HG03558 (cell line): ENCODE measurements around the gene COX19.
A peak's percentile ranks its signal among the peaks of the same experiment; 100 is the strongest.
"Not testable (repeated sequence)": the region's sequence is repeated elsewhere in the genome, so short reads cannot be mapped to it uniquely, and the experiment has no call there.

Experiments
- ATAC-seq: cut with Tn5 transposase; IDR thresholded peaks from one replicate; pipeline ENCODE4 v1.9.1; 2021; ENCODE audit warnings: moderate number of reproducible peaks; ENCODE audit not compliant: unreplicated experiment; ENCODE audit errors: extremely low read depth

COX19 gene

DNA sequence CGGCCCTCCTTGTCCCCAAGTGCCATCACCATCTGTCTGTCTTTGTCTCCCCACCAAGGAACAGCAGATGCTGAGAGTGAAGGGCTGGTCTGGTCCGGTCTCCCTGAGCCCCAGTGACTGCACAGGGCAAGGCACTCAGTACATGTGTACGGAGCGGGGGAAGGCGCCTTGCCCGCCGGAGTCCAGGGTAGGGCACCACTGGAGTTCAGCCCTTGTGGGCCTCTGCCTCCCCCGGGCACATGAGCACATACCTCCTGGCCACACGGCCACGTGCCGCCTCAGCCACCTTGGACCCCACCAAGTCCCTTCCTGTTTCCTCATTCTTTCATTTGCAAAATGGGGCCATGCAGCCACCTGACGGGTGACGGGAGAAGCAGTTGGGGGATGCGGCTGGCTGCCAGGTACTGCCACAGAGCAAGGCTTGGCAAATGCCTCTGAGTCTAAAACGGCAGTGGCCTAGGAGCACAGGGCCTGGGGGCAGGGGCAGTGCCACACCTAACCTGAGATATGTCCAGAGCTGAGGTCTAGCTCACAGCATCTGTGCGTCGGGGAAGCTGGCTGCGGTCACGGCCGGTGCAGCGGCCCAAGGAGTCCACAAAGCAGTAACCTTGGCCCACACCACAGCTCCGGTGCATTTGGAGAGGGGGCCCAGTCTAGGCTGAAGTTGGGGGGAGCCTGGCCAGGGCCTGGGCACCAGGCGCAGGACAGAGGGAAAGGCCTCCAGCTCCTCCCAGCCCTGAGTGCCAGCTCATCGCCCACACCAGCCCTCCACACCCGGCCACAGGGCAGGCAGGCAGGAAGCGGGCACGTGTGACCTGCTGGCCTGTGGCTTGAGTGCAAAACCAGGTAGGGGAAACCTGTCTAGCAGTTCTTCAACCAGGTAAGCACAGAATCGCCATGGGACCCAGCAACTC is 26.1 kb downstream of the COX19 start:
- ATAC-seq, result no peak

DNA sequence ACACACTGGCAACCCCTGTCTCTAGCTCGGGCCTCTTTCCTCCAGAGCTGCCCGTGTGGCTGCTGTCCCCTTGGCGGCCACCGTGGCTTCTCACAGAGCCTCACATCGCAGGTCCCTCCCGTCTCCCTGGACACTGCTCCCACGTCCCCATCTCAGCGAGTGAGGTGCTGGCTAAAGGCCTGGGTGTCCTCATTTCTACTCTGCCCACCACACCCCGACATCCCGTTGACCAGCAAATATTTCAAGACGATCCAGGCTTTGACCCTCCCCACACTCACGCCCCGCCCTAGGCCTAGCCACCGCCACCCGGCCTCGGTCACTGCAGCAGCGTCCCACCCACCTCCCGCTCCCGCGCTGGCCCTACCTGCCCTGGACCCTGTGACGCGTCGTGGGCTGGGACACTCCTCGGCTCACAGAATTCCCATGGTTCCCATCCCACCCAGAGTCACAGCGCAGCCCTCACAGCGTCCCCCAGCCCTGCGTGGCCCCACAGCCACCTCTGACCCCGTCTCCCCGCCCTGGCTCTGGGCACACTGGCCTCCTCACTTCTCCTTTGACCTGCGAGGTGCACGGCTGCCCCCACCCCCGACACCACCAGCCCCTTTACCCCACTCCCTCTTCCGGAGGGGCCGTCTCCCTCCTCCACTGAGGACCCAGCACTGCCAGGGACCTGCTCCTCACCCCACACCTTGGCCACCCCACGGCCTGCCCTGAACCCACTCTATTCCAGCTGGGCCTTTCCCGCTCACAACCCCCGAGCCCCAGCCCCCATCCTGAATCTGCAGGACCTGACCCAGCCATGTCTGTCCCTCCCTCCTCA is 27.7 kb downstream of the COX19 start:
- ATAC-seq, result no peak

DNA sequence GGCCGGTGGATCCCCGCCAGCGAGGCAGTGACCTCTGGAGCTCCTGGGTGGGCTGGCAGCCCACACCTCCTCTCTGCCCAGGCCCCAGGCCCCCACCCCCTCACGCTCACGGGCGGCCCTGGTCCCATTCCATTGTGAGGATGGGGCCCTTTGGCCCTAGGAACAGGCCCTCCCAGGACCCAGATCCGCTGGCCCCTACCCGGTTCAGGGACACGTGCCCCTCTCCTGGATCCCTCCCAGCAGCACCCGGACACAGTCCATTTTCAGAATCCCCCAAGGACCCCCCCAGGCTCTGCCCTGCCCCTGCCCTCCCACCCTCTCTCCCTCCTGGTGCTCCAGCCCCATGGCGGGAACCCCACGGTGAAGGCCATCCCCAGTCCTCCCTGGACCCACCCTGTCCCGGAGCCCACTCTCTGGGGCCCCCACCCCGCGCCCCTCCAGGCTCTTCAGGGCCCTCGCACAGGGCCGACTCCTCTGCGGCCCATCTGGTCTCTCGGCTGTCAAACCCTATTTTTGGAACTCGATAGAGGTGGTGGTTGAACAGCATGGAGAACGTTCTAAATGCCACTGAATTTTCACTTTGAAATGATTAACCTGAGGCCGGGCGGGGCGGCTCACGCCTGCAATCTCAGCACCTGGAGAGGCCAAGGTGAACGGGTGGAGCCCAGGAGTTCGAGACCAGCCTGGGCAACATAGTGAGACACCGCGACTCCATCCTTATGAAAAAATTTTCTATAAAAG is 28.9 kb downstream of the COX19 start:
- ATAC-seq, result no peak

DNA sequence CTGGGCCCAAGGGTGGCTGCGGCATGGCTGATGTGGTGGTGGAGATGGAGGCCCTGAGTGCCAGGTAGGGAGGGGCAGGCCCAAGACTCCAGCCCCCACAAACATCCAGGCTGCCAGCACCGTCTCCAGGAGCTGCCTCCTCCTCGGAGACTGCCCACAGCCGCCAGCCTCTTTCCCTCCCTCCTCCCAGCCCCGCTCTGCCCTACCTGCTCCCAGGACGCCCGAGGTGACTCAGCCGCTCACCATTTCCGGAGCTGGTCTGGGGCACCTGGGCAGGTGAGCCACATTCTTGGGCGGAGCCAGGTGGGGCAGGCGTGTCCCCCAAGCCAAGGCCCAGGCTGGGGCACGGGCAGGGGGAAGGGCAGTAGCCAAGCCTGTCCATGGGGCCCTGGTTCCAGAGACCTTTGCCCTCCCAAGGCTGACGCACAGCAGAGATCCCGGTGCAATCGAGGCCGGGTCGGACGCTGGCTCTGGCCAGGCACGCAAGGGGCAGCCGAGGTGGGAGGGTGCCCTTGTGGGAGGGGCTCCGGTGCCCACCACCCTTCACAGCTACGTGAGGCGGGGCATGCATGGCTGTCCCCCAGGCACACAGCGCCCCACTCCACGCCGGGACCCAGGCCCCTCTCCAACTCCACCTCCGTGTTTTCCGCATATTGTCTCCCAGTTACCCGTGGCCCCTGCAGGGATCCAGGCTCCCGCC is 29.6 kb downstream of the COX19 start:
- ATAC-seq, result no peak

DNA sequence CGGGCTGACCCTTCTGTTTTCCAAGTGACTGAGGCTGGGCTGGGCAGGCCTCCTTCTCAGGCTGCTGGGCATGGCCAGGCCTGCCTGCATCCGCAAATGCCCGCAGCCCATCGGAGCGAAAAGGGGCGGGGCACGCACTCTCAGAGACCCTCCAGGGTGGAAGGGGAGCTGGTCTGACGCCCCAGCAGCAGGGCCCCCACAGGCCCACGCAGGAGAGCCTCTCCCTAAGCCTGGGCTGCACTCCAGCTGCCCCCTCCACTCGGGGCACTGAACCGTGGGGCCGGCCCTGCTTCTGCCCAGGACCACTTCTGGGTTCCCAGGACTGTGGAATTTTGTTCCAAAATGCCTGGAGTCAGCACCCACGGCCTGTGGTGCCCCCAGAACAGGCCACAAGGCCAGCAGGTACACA is 30.2 kb downstream of the COX19 start:
- no peak for ATAC-seq

DNA sequence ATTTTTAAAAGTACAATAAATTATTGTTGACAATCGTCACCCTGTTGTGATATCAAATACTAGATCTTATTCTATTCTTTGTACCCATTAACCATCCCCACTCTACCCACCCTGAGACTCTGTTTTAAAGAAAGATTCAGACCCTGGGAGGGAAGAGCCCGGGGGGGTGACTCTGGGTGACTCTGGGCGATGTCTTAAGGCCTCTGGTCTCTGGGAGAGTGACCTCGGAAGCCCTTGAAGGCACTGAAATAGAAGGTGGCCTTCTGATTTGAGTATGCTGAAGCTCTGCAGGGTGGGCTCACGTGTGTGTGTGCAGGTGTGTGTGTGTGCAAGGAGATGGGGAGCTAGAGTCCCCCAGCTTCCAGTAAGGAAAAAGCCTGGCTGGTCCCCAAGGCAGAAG is 30.6 kb downstream of the COX19 start:
- no peak for ATAC-seq

DNA sequence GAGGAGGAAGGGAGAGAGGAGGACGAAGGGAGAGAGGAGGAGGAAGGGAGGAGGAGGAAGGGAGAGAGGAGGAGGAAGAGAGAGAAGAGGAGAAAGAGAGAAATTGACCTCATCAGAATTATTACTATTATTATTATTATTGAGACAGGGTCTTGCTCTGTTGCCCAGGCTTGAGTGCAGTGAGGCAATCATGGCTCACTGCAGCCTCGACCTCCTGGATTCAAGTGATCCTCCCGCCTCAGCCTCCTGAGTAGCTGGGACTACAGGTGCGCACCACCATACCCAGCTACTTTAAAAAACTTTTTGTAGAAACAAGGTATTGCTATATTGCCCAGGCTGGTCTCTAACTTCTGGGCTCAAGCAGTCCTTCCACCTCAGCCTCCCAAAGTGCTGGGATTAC is 31.6 kb downstream of the COX19 start:
- not testable (repeated sequence) for ATAC-seq

DNA sequence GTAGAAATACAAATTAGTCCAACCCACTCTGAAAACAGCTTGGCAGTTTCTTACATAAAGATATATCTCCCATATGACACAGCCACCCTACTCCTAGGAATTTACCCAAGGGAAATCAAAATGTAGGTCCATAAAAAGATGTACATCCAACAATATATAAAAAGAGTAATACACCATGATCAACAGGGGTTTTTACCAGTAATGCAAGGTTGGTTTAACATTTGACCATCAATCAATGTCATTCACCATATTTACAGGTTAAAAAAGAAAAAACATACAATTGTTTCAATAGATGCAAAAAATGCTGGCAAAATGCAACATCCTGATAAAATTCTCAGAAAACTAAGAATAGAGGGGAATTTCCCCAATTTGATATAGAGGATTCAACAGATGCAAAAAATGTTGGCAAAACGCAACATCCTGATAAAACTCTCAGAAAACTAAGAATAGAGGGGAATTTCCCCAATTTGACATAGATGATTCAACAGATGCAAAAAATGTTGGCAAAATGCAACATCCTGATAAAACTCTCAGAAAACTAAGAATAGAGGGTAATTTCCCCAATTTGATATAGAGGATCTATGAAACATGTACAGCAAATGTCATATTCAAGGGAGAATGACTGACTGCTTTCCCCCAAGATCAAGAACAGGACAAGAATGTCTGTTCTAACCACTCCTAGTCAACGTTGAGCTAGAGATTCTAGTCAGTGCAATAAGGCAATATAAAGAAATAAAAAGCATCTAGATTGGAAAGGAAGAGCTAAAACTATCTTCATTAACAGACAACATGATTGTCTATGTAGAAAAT is 34.5 kb downstream of the COX19 start:
- no peak for ATAC-seq

DNA sequence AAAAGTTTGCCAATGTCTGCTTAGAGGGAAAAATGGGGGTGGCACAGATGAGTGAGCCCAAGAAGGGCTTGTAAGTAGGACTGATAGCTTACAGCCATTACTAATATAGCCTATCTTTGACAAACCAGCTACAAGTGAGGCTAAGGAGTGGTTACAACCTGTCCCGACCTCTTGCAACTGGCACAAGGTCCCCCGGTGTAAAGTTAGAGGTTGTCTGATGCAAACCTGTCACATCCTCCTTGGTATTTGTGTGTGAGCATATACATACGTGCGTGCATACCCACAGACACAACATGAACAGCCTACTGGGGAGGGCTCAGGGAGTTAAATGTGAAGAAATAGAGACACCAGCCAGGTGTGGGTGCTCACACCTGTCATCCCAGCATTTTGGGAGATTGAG is 35.5 kb downstream of the COX19 start:
- ATAC-seq, result no peak

DNA sequence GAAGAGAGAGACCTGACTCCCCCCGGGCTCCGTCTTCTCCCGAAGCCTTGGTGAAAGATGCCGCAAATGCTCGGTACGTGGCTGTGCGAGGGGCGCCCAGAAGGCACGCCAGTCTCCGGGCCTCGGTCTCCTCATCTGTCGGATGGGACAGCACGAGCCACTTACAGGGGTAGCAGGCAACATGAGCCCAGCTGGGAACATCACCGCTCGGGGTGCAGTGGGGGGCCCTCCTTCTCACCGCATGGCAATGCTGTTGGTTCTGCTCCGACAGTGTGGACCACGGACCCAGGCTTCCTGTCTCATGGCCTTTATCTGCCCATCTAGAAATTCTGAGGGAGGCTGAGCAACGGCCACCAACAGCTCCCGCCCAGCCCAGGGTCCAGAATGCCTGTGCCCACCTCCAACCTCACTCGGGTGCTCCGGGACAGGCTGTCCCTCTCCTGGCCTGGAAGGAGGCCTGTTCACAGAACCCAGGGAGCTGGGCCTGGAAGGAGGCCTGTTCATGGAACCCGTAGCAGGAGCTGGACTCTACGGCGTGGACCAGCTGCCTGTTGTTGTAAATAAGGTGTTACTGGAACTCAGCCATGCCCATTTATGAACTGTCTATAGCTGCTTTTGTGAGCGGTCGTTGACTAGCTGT is 36.7 kb downstream of the COX19 start:
- ATAC-seq, result no peak

DNA sequence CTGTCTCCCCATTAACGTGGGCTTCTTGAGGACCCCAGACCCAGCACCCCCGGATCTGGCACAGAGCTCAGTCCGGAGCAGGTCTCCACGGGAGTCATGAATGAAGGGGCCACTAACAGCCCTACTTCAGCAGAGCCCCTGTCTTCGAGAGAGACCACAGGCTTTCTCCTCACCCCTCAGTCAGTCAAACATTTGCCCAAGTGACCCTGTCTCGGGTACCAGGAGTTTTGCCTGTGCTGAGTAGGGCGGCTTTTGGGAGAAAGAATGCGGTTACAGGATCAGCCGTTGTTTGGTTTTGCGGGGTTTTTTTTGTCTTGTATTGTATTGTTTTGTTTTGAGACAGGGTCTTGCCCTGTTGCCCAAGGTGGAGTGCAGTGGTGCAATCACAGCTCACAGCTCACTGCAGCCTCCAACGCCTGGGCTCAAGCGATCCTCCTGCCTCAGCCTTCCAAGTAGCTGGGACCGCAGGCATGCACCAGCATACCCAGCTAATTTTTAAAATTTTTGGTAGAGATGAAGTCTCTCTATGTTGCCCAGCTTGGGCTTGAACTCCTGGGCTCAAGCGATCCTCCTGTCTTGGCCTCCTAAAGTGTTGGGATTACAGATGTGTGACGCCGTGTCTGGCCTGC is 37.4 kb downstream of the COX19 start:
- no peak for ATAC-seq

DNA sequence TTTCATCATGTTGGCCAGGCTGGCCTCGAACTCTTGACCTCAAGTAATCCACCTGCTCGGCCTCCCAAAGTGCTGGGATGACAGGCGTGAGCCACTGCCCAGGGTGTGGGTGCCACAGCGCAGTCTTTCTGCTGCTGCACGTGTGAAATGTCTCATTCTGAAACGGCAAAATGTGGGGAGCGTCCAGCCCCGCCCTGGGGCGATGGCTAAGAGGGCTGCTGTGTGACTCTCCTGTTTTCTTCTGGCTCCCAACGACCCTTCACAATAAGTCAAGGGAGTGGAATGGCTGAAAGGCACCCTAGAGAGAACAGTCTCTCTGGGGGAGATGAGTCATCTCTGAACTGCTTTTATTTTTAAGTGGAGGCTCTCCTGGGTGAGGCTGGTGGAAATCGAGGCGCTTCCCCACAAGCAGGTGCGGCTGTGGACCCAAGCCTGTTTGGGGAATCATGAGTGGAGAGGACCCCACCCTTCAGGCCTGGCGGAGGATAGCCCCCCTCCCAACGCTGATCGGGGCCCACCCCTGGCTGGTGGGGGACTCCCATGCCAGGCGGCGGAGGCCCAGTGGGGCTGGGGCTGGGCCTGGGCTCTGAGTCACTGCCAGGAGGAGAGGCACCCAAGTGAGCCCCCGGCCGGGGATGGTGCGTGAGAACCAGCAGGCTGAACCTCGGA is 38.8 kb downstream of the COX19 start:
- peak; percentile 65 for ATAC-seq

DNA sequence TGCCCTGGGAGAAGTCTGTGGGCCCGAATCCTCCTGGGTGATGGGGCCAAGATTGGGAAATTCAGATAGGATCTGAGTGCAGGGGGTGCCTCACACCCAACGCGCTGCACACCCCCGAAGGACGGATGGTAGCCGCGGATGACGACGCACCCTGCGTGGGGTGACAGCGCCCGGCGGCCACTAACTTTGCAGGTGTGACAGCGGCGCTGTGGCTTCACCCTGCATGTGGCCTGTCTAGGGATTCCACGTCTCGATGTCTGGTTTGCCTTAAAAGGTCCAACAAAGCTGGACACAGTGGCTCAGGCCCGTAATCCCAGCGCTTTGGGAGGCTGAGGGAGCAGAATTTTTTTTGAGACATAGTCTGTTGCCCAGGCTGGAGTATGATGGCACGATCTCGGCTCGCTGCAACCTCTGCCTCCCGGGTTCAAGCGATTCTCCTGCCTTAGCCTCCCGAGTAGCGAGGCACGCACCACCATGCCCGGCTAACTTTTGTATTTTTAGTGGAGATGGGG is 39.4 kb downstream of the COX19 start:
- no peak for ATAC-seq

DNA sequence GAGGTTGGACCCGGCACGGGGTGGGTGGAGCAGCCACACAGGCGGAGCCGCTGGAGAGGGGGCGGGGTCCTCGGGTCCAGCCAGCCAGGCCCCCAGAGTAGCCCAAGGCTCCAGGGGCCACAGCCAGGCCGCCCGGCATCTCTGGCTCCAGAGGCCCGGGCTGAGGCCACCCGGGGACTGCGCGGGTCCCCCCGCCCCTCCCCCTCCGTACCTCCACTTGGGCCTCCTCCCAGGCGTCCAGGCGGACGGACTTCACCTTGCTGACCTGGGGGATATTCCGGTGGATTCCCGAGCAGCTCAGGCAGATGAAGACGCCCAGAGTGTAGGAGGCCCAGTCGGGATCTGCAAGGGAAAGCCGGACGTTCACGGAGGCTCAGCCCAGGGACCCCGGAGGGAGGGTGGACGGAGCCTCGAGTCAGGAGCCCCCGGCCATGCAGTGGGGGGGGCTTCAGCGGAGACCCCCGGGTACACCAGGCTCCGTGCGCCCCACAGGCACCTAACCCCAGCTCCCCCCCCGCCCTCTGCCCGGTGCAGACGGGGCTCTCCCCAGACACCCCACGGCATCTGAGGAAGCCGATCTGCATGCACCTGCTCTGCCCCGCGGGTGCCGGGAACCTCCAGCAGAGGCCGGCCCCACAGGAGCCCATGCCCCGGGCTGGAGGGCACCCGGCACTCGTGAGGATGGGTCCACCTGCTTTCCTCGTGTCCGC is 40.0 kb downstream of the COX19 start:
- ATAC-seq, result no peak

DNA sequence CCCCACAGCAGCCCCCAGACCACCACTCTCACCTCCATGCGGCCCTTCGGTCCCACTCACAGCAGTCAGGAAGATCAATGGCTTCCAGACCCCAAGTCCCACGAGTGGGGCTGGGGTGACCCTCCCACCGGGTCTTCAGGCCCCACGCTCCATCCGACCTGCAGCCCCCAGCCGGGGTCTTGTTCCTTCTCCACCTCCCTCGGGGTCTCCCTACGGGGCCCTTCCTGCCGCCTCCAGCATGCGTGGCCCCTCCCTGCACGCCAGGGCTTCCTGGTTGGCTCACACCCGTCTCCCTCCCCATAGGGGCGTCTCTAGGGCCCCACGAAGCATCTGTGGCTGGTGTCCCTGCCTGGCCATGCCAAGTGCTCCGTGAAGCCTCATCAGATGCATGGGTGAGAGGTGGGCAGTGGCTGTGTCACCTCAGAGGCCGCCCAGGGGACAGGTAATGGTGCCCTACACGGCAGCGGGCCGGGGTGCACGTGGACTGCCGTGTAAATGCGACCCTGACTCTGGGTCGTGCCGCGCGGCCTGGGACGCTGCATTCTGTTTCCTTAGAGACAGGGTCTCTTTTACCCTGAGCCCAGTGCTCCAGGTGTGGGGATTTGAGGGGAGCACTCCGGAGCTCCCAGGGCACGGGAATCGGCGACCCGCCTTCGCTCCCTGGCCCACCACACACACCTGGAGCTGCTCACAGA is 40.7 kb downstream of the COX19 start:
- ATAC-seq, result no peak

DNA sequence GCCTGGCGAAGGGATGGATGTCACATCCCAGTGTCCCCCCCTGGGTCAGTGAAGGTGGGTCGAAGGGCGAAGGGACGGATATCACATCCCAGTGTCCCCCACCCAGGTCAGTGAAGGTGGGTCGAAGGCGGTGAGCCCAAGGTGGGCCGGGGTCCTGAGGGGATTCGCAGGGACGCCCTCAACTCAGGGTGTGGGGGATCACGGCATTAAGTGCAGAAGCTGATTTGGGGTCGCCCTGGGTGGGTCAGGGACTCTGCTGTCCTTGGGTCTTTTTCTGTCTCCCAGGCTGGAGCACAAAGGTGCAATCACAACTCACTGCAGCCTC is 42.7 kb downstream of the COX19 start:
- ATAC-seq, result no peak
